Fibroblast of the aortic adventitia (primary cell): ENCODE results near the gene FAM120A. TPM values are rescaled to one million over a fixed set of nuclear protein-coding genes. Genes with fewer than 3 reads are reported as not detected.

ENCODE experiments used
- DNase-seq: peaks from one replicate; pipeline ENCODE4 v3.0.0-alpha.2; 2010; ENCODE audit warnings: low read depth
- H3K4me3 ChIP-seq: 2 replicates; pipeline ENCODE4 v1.5.1; 2011; ENCODE audit warnings: low read depth, mild to moderate bottlenecking, control low read depth, low read length, moderate library complexity
- CTCF ChIP-seq: IDR thresholded peaks from 2 replicates; pipeline ENCODE4 v1.5.1; 2011; ENCODE audit warnings: mild to moderate bottlenecking, low read length, control low read depth, inconsistent platforms; ENCODE audit not compliant: insufficient read depth
- total RNA-seq: library from RNA; depleted of rRNA; stranded (reverse); fragments of >200 nt; gene quantifications from 2 replicates; pipeline ENCODE4 v1.2.3, GENCODE V29; 2012; ENCODE audit warnings: low replicate concordance

The FAM120A gene
- total RNA-seq, 1 donor: 116 TPM

- DNase-seq: no peak
- H3K4me3 ChIP-seq: no peak overlapping the region
Observed at GRCh38 chr9:93513606-93514005, 62.1 kb downstream of the FAM120A start.

GRCh38 chr9:93517331-93517730 lies 65.8 kb downstream of the FAM120A start:
- H3K4me3 ChIP-seq: no peak overlapping the region
- DNase-seq: peak; percentile 55
- TF ChIP-seq CTCF: no peak

More at GRCh38 chr9:93513606-93514005, 62.1 kb downstream of the FAM120A start:
- no peak for TF ChIP-seq CTCF

GRCh38 chr9:93520523-93520922 lies 69.0 kb downstream of the FAM120A start:
- DNase-seq: no peak
- TF ChIP-seq CTCF: no peak
- no peak overlapping the region for H3K4me3 ChIP-seq

GRCh38 chr9:93522736-93523135 lies 71.3 kb downstream of the FAM120A start:
- no peak for TF ChIP-seq CTCF

GRCh38 chr9:93523518-93524144 lies 72.1 kb downstream of the FAM120A start:
- no peak for TF ChIP-seq CTCF
- H3K4me3 ChIP-seq: no peak overlapping the region
- DNase-seq: no peak

More at GRCh38 chr9:93522736-93523135, 71.3 kb downstream of the FAM120A start:
- DNase-seq: no peak
- H3K4me3 ChIP-seq: no peak overlapping the region

- DNase-seq: peak; percentile 35
- TF ChIP-seq CTCF: no peak
- H3K4me3 ChIP-seq: no peak overlapping the region
Observed at GRCh38 chr9:93525476-93525875, 74.0 kb downstream of the FAM120A start.

GRCh38 chr9:93531374-93531773 lies 79.9 kb downstream of the FAM120A start:
- TF ChIP-seq CTCF: no peak
- H3K4me3 ChIP-seq: no peak overlapping the region
- DNase-seq: no peak
